A549 treated with RU486 at 1 μM for 4 hours (cell line): ENCODE measurements around the gene RFX4. TPM values are rescaled to one million over a fixed set of nuclear protein-coding genes. Genes with fewer than 3 reads are reported as not detected.

ENCODE experiments used
- total RNA-seq: library from RNA; stranded (reverse); fragments of 200-300 nt; extraction: Qiagen RNA extraction; gene quantifications from 5 replicates; pipeline ENCODE4 v1.2.3, GENCODE V29; 2022; ENCODE audit warnings: low read depth

Gene RFX4
- 0.05 TPM in 1 of 5 replicates, not detected in the others for total RNA-seq

GRCh38 chr12:106582641-106583230 is at the start of gene RFX4:
RFX4 (plus strand) TSS chr12:106583004; CDS start chr12:106583321, 317 bp downstream.

GRCh38 chr12:106774005-106774807 is 191.4 kb downstream of the RFX4 start, which contains the start of gene RIC8B:
RIC8B (plus strand) TSS chr12:106774682; CDS start chr12:106774746, 64 bp downstream.

Other genes with a start within 250 kb of the RFX4 start
- gene POLR3B, start 225.3 kb upstream of the RFX4 start, total RNA-seq: 4.5 to 6.6 TPM (median 5.5 TPM) in 5 replicates
- gene RIC8B, start 191.7 kb downstream of the RFX4 start, total RNA-seq: 6.2 to 11.4 TPM (median 9.9 TPM) in 5 replicates